GM18517 (cell line): ENCODE data around the gene STX1A.
A peak's percentile ranks its signal among the peaks of the same experiment; 100 is the strongest.
"Not testable (repeated sequence)": the region's sequence is repeated elsewhere in the genome, so short reads cannot be mapped to it uniquely, and the experiment has no call there.

ENCODE experiments used
- ATAC-seq: cut with Tn5 transposase; IDR thresholded peaks from one replicate; pipeline ENCODE4 v1.9.1; 2021; ENCODE audit warnings: mild to moderate bottlenecking, moderate library complexity; ENCODE audit not compliant: unreplicated experiment

Gene STX1A

GRCh38 chr7:73736885-73737284 lies 17.4 kb upstream of the STX1A start:
- ATAC-seq, result no peak

GRCh38 chr7:73735528-73735905 lies 16.0 kb upstream of the STX1A start:
- ATAC-seq, result no peak

GRCh38 chr7:73734619-73735527 lies 15.4 kb upstream of the STX1A start:
- ATAC-seq, result no peak

GRCh38 chr7:73732397-73732796 lies 12.9 kb upstream of the STX1A start:
- no peak for ATAC-seq

GRCh38 chr7:73730485-73730884 lies 11.0 kb upstream of the STX1A start:
- ATAC-seq, result no peak

DNA sequence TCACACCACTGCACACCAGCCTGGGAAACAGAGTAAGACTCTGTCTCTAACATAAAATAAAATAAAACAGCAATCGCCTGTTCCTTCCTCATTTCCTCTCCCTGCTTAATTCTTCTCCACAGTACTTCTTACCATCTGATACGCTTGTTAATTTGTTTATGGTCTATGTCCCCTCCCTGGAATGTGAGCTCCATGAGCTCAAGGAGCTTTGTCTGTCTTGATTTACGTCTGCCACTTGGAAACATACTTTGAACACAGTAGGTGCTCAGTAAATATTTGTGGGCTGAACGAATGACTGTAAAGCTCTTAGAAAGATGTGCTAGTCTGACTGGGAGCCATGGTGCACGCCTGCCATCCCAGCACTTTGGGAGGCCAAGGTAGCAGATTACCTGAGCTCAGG lies 9.1 kb upstream of the STX1A start:
- no peak for ATAC-seq

DNA sequence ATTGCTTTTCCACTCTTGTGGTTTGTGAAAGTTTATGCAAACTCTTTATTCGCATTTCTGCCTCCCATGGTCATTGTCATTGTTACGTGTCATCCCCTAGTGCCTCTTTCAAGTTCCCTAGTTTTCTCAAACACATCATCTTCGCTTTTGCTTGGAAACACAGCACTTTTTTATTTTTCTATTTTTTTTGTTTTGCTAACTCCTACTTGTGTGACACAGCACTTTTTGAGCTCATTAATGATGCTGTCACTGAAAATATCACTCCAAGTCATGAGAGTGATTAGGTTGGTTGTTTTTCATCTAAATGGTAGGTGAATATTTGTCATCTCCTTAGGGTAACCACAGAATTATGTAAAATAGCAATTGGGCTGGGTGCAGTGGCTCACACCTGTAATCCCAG lies 8.5 kb upstream of the STX1A start:
- ATAC-seq, result no peak

GRCh38 chr7:73726083-73726466 lies 6.6 kb upstream of the STX1A start:
- ATAC-seq, result peak; percentile 18

DNA sequence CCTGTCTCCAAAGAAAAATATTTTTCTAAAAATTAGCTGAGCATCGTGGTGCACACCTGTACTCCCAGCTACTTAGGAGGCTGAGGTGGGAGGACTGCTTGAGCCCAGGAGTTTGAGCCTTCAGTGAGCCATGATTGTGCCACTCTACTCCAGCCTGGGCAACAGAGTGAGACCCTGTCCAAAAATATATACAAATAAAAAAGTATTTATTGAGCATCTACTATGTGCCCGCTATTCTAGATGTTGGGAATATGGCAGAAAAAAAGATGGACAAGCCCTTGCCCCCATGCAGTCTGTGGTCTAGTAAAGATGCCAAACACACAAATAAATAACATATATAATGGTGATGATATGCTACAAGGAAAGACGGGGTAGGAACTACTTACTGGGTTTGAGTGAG lies 4.3 kb upstream of the STX1A start:
- ATAC-seq, result no peak

DNA sequence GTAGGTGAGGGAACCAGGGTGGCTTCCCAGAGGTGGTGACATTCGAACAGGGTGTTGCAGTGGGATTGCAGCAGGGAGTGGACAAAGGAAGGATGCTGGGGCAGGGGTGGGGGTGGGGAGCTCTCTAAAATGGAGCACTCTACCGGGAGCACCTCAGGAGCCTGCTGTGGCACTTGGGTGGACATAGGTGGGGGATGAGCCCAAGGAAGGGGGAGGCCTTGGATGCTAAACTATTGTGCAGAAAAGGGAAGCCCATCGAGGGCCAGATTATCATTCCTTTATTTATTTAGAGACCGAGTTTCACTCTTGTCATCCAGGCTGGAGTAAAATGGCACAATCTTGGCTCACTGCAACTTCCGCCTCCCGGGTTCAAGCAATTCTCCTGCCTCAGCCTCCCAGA lies 3.3 kb upstream of the STX1A start:
- ATAC-seq, result no peak

DNA sequence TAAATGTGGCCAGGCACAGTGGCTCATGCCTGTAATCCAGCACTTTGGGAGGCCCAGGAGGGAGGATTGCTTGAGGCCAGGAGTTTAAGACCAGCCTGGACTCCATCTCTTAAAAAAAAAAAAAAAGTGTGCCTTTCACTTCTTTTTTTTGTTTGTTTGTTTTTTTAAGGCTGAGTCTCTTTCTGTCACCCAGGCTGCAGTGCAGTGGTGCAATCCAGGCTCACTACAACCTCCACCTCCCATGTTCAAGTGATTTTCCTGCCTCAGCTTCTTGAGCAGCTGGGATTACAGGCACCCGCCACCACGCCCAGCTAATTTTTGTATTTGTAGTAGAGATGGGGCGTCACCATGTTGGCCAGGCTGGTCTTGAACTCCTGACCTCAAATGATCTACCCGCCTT lies 2.7 kb upstream of the STX1A start:
- ATAC-seq, result not testable (repeated sequence)

GRCh38 chr7:73721377-73721817 lies 1.9 kb upstream of the STX1A start:
- no peak for ATAC-seq

GRCh38 chr7:73720443-73720842 lies 974 bp upstream of the STX1A start:
- not testable (repeated sequence) for ATAC-seq

DNA sequence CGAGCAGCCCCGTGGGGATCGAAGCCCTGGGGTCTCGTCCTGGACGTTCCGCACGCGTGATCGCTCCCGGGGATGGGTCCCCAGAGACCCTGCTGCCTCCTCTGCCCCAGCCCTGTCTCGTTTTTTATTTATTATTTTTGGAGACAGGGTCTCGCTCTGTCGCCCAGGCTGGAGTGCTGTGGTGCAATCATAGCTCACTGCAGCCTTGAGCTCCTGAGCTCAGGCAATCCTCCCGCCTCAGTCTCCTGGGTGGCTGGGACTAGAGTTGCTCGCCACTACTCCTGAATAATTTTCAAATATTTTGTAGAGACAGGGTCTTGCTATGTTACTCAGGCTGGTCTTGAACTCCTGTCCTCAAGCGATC lies 319 bp upstream of the STX1A start:
- peak; percentile 12 for ATAC-seq

- no peak for ATAC-seq
Measured at GRCh38 chr7:73718438-73718881, 1.0 kb downstream of the STX1A start.

DNA sequence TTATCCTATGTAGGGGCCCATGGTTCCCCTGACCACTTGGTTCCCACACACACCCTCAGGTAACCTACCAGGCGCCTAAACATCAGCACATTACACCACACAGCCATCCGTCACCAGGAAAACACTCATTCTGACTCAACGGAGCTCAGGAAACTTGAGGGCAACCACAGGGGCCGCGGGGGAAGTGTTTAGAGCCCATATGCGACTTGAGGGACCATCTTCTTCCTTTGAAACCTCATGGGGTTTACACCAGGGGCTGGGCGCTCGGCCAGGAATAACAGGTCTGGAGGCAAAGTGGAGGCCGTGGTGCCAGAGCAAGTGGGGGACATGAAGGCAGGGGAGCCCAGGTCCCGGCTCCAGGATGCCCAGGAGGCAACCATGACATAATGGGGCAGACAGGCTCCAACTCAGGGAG lies 1.5 kb downstream of the STX1A start:
- ATAC-seq, result no peak

GRCh38 chr7:73717025-73717807 lies 2.3 kb downstream of the STX1A start:
- no peak for ATAC-seq

DNA sequence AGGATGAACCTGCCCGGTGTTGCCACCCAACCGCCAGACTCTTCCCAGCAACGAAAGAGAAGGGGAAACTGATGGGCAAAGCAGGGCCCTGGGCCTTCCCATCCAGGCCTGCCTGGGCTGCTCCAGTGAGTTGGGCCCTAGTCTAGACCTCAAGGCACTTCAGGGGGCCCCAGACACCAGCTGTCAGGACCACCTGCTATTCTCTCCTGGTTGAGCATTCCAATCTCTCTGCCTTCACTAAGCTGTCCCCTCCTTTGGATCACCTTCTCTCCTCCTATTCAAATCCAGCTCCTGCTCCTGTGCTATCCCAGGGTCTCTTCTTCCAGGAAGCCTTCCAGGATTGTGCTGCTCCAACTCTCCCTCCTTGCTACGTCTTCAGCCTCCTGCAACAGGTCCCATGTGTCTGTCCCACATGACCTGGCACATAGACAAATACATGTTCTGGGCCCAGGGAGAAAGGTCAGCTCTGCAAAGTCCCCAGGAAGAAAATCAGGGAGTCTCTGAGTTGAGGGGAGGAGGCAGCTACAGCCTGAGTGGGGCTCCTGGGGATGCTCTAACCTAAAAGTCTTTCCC lies 3.1 kb downstream of the STX1A start:
- no peak for ATAC-seq

DNA sequence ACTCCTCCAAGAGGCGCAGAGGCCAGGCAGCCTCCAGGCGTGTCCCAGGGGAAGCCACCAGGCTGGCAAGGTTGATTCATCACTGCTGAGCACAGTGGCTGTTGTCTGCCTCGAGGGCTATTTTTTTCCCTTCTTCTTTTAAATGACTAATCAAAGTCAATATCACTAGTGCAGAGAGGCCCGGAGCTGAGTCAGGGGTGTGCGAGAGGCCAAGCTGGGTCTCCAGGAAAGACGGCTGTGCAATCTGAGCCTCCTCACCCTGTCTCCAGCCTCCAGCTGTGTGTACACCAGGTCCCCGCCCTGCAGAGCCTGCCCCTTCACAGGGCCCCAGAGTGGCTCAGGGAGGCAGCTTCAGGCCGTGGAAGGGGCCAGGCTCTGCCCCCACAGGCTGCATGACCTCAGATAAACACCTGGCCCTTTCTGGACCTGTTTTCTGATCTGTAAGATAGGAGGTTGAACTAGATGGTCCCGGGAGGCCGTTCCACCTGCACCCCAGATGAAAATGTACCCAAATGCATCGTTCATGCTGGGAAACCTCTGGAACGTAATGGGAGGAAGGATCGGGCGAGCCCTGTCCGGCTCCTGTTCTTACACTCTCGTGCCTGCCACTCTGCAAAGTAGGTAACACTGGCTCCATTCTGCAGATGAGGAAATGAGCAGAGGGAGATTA lies 3.7 kb downstream of the STX1A start:
- no peak for ATAC-seq

GRCh38 chr7:73713319-73713718 lies 6.2 kb downstream of the STX1A start:
- ATAC-seq, result not testable (repeated sequence)

- ATAC-seq, result no peak
Measured at GRCh38 chr7:73712773-73713172, 6.7 kb downstream of the STX1A start.
